DMS79 (cell line): ENCODE data around the gene NDUFA12.

Source experiments
- DNase-seq: peaks from one replicate; lab custom pipeline; 2025; lab: John Stamatoyannopoulos, UW

Gene NDUFA12

DNA sequence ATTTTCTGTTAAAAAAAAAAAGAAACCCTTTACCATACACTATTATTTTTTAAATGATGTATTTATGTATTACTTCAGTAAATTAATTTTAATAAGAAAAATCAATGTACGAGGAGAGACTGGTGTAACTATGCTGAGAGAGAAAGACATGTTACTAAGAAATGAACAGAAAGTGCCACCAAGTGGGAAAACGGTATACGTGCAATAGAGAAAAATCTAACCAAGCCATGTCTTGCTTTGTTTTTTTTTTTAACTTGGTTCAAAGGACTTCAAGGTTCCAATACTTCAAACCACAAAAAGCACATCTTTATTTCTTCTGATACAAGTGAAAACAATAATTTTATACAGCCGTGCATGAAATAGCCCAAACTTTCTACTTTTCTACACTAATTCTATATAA, 22.9 kb downstream of the NDUFA12 start:
- DNase-seq: no peak

DNA sequence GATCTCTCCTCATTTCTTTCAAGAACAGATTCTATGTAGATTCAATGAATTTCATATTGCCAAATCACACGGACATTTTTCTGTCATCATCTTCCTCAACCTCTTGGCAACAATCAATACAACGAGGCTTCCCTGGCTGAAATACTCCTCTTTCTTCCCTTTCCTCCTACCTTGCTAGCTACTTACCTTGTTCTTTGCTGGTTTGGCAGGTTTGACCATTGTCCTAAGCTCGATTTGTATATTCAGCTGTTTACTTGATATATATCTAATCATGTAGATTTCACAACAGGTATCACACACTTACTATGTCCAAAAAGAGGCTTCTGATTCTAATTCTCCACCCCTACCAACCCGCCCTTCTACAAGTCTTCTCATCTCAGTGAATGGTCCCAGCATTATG, 23.6 kb downstream of the NDUFA12 start:
- no peak for DNase-seq

DNA sequence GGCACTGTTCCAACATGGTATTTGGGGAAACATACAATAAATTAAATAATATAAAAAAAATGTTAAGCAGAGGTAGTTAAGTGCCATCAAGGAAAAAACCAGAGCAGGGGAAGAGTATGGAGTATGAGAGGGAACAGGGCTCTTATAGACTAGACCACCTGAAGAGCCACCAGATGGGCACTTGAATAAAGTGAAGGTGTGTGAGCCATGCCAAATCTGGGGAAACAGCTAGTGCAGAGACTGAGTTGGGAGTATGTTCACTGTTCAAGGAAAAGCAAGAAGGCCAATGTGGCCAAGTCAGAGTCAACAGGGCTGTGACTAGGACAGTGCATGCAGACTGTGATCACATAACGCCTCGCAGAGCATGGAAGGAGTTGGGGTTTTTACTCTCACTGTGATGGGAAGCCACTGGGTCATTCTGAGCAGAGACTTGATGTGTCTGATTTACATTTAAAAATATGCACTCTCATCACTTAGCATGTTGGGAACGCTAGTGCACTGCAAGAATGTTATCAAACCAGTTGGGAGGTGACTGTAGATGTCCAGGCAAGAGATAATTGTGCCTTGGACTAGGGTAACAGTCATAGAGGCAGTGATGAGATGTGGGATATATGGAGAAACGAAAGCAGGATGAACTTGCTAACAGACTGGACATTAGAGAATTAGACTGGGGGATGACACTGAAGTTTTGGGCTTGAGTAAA, 25.6 kb downstream of the NDUFA12 start:
- peak; percentile 54 for DNase-seq

DNA sequence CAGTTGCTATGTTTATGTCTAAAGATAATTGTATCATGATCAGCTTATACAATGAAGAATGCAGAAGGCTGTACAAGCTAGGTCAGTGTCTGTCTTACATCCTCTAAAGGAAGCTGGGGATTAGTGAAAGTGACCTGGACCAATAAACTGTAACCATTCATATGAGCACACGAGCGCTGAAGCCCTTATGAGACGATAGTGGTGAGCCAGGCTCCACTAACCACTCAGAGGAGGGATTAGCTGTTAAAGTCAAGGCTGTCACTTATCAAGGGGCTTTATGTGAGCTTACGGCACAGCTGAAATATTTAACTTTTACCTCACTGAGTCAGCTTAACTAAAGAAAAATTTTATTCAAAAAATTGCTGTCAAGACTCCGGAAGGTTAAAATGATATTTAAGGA, 30.3 kb downstream of the NDUFA12 start:
- no peak for DNase-seq

DNA sequence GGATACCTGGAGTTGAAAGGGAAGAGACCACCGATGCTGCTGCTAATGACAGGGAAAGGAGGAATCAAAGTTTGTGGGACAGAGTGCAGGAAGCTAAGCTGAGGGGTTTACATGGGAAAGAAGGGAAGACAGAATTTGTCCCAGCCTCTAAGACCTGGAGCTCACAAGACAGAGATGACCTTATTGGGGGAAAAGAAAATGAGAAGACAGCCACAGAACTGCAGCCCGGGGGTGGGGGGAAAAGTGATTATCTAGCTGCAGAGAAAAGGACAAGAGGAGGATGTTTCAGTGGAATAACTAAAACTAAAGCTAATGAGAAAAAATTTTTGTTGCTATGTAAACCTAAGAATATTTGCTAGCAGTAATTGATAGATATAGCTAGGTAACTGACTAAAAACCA, 30.7 kb downstream of the NDUFA12 start:
- no peak for DNase-seq

DNA sequence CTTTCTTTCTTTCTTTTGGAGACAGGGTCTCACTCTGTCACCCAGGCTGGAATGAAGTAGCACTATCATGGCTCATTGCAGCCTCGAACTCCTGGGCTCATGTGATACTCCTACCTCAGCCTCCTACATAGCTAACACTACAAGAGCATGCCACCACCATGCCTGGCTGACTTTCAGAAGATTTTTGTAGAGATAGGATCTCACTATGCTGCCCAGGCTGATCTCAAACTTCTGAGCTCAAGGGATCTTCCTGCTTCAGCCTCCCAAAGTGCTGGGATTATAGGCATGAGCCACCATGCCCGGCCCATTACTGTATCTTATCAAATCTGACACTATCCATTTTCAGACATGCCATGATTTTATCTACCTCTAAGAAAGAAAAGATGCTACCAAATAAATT, 31.6 kb downstream of the NDUFA12 start:
- DNase-seq: no peak

DNA sequence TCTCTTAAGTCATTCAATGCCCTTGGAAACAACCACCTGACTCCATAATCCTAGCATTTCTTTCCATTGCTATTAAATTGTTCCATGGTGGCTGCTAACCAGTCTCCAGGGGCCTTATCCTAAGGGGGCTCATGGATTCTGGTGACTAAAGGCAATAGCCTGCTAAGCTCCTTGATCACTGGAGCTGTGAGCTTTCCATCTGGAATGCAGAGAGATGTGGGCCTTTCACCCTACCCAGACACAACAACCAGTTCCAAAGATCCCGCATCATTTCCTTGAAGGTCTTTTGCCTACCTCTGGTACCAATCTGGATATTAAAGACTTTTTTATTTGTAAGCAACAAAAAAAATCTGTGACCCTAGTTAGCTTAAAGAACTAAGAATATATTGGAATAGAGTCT, 32.9 kb downstream of the NDUFA12 start:
- DNase-seq: no peak

DNA sequence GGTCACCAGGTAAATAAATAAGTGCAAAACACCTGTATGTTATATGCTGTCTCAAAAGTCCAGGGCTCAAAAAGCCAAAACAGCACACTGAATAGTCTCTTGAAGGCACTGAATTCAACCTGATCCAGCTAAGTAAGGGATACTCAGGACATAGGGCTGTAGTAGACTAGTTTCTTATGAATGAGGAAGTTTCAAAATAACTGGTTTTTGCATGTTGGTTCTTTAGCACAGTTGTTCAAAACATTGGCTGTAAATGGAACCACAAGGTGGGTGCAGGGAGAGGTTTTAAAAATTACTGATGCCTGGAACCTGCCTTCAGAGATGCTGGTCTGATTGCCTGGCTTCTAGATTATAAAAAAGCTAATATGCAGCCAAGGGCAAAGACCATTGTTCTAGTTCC, 34.1 kb downstream of the NDUFA12 start:
- no peak for DNase-seq

DNA sequence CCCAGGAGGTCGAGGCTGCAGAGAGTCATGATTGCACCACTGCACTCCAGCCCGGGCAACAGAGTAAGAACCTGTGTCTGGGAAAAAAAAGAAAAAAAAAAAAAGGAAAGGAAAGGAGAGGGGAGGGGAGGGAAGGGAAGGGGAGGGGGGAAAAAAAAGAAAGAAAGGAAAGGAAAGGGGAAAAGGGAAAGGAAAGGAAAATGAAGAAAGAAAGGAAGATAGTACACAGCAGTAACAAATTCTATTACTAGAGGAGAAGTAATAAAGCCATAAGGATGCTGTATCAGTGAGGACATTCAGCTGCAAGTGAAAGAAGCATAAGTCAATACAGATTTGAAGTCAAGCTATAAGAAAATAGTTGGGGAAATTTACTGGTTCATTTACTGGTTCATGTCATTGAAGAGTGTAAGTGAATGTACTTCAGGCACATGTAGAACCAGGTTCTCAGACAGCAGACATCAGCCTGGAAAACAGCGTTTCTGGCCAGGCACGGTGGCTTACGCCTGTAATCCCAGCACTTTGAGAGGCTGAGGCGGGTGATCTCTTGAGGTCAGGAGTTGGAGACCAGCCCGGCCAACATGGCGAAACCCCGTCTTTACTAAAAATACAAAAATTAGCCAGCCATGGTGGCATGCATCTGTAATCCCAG, 37.4 kb downstream of the NDUFA12 start:
- DNase-seq: no peak

DNA sequence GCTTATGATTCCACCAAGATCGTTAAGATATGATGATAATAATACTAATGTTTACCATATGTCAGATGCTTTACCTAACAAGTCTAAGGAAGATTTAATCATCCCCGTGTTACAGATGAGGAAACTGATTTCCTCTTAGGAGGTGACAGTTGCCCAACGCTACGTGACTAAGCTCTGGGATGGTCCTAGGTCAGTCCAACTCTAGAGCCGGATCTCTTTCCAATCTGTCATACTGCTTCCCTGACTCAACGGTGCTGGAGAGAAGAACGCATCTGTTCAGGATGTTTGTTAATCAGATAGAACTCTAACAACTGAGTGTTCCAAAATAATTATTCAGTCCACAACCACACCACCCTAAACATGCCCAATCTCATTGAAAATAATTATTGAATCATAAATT, 39.8 kb downstream of the NDUFA12 start:
- DNase-seq: no peak

DNA sequence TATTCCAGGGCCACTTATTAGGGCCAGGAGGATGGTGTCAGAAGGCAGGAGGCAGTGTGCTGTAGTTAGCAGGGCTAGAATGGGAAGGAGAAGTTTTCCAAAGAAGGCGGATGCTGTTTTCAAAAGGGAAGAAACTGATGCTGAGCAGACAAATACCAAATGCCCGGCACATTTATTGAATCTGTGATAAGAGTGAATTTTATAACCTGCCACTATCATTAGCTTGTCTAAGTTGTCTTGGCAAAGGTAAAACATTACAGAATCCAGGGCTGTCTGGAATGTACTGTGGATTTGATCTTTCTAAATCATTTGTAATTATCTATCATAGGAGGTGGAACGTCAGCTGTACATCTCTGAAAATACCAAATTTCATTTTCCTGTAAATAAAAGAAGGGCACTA, 40.8 kb downstream of the NDUFA12 start:
- no peak for DNase-seq

DNA sequence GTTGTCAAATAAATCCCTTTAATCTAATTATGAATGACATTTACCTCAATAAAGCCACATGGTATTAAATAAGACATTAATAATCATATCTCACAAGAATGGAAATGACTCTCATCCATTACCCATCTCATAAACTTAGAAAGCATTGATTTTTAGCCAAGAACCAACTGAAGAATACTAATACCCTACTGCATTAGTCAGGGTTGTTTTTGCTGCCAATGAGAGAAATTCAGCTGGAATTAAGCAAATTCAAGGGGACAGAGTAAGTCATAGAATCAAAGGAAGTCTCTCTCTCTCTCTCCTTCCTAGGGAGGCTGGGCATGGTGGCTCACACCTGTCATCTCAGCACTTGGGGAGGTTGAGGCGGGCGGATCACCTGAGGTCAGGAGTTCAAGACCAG, 41.6 kb downstream of the NDUFA12 start:
- no peak for DNase-seq

DNA sequence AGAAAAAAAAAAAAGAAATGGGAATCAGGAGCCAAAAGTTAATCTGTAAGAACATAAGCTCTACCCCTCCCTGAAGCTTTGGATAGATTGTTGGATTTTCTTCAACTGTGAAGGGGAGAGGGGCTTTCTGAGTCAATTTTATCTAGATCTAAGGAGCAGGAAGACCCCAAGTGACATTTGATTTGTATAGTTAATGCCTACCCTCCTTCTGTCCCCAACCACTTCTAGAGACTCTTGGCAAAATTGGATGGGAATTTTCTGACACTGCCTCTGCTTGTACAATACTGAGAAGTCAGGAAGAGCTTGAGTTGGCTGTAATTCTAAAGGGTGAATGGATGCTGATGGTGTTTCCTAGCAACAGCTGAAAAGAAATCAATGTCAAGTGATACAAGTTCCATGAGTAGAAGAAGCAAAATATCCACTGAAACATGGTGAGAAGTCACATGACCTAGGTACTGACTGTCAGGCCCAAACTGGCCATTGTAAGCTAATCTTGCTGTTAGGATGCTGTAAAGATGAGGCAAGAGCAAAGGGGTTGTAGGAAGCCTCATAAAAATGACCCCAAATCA, 42.2 kb downstream of the NDUFA12 start:
- DNase-seq: no peak

DNA sequence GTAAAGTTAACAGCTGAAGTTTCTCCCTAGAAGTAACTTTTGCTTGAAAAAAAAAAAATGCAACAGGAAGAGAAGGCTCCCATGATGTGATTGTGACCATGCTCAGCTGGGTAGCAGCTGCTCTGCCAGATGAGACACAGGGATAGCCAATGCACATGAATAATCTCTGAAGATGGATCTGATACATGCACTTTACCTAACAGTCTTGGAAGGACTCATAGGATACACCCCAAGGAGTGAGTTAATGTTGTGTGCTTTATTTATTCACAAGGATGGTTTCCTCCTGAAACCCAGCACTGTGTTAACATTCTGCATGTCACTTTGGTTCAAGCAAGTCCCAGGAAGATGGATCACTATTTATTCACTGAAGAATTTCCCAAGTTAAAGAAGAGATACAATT, 46.5 kb downstream of the NDUFA12 start:
- DNase-seq: no peak

DNA sequence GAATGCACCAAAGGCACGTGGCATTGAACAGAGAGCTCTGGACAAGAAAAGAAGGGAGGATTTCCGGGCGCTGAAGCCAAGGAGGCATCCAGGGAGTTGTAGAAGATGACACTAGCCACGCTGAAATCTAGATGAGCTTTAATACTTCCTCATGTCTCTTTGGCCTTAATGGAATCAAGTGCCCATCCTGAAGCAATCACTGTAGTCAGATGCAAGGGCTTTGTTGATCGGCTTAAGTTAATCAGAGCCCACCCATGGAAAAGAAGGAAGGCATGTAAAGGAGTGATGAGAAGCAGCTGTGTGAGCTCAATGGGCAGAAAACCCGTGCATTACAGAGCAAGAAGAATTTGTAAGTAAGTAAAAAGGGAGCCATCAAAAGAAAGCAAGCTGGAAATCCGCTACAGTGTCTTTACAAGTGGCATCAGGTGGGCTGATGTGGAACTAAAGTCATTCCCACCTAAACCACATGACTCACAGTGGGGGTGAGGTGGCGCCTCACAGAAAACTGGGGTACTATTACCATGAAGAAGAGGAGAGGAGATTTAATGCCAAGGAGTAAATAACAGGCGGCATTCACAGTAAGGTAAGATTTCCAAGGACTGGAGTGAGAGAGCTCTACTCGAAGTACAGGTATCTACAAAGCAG, 48.4 kb downstream of the NDUFA12 start:
- DNase-seq: no peak

DNA sequence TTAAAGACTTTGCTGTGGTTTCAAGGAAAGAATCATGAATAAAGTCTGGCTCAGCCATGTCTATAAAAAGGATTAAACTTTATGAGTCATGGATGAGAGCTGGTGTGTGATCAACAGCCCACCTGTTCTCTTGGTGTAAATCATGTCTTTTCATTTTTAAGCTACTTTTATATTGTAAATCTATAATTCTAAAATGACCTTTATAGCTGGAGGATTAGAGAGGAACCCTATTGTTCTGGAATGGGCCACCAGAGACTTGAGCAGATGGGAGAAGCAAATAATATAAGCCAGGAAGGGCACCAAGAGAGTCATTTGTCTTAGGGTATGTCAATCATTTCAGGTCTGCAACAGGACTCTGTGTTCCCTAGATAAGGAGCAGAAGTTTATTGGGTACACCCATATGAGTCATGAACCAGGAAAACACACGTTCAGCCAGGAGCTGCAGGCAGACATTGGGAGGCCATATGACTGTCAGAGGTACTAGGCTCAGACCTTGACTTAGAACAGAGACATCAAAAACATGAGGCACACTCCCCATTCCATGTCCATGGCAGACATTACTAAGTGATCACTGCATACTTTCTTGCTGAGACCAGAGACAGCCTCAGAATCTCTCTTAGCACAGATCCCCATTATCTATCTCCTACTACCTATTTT, 49.3 kb downstream of the NDUFA12 start:
- no peak for DNase-seq

DNA sequence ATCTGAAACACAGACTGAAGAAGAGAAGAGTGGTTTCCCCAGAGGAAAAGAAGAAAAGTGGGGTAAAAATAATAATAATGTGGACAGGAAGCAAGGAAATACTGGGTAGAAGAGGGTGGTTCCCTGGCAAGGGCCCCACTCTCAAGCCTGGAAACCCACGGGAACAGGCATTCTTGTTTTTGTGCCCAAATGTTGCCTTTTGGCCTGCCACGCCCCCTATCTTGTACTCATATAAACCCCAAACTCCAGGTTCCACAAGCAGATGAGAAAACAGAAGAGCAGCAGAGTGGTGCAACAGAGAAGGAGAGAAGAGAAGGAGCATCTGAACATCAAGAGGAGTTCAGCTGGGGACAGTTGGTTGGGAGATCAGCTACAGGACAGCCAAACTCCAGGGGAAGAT, 51.2 kb downstream of the NDUFA12 start:
- DNase-seq: no peak

DNA sequence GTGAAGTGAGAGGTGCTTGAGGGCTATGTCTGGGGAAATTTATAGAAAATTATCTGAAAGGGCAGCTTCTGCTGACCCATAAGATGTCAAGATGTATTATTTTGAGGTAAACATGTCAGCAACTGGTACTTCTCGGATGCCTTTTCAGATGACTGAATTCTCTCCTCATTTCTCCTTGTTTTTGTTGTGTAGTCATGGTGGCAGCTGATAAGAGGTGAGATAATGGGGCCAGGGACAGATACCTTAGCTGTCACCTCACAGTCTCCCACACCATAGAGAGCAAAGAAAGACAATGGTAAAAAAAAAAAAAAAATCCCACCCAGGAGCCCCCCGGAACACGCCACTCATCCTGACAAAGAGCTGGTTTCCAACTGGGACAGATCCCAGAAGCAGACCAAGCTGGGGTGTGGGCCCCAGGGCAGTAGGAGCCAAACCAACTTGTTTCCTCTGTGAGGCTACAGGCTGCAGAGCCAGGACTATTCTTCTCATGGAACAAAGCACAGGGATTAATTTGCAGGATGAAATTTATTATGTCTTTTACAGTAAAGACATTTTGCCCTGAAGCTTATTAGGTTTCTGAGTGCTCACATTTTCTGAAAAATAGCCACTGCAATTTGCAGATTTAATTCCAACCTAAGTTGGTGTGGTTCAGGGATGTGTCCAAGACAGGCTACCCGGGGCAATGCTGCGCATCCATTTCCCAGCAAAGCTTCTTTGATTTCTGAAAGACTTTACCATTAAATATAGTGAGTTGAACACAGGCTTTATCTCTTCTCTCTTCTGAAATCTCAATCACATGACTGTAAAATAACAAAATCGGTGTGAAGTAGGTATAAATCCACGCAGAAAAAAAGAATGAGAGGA, 52.2 kb downstream of the NDUFA12 start:
- no peak for DNase-seq

DNA sequence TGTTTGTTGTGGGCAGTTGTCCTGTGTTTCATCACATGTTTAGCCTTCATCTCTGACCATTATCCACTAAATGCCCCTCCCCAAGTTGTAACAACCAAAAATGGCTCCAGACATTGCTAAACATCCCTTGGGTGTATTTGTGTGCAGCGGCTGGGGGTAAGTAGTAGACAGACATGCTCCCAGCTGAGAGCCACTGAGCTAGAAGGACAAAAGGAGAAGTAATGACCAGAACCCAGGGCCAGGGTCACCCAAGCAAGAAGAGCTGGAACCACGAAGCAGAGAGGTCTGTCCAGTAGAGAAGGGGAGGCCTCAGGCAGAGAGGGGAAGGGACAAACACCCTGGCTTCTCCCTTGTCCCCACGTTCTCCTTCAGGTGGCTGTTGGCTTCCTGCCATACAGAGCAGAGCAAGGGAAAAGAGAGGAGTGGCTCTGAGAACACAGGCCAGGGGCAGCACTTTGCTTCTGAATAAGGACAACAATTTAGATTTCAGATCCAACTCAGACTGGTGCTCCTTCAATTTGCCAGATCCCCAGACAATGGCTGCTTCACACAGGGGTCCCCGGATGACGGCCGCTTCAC, 55.2 kb downstream of the NDUFA12 start:
- no peak for DNase-seq

DNA sequence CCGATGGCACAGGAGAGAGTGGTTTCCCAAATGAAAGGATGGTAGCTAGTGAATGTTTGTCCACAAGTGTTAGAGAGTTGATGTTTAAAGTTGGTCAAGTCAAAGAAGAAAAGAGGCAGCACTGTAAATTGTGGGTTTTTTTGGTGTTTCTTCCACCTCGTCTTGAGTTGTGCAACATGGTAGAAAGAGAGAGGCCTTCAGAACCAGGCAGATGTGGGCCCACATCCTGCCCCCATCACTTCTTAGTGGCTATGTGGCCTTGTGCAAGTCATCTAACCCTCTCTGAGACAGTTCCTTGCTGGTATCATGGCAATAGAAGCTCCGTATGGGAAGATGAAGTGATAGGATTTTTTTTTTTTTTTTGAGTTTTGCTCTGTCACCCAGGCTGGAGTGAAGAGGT, 60.8 kb downstream of the NDUFA12 start:
- DNase-seq: no peak

DNA sequence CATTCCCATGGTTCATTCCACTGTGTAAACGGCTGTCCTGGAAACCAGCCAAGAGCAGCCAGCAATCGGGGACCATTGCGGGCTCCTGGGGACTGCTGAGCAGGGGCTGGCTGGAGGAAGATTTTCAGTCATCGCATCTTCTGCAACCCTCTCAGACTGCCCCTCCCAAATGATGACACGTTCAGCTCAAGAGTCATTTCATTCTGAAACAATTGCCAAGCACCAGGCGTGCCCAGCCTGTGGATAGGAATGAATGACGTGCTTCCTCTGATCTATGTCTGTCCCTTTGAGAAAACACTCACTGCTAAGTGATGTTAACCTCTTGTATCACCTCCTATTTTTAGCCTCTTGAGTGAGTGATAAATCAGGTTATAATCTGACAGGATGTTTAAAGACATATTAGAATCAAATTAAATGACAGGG, 62.0 kb downstream of the NDUFA12 start:
- peak; percentile 8 for DNase-seq
